NCI-H1048 (cell line): ENCODE measurements around the gene AGPAT4.

Source experiments
- DNase-seq: peaks from one replicate; lab custom pipeline; 2025; lab: John Stamatoyannopoulos, UW

The AGPAT4 gene

GRCh38 chr6:161166176-161166575 lies 107.7 kb downstream of the AGPAT4 start:
- DNase-seq: no peak

- DNase-seq: no peak
Observed at GRCh38 chr6:161164182-161164625, 109.7 kb downstream of the AGPAT4 start.

- DNase-seq: no peak
Observed at GRCh38 chr6:161163466-161164181, 110.2 kb downstream of the AGPAT4 start.

GRCh38 chr6:161162722-161163121 lies 111.1 kb downstream of the AGPAT4 start:
- DNase-seq: no peak

GRCh38 chr6:161161889-161162624 lies 111.8 kb downstream of the AGPAT4 start:
- DNase-seq: no peak

GRCh38 chr6:161161121-161161520 lies 112.7 kb downstream of the AGPAT4 start:
- DNase-seq: no peak

GRCh38 chr6:161154796-161155335 lies 119.0 kb downstream of the AGPAT4 start:
- no peak for DNase-seq

GRCh38 chr6:161153725-161154124 lies 120.1 kb downstream of the AGPAT4 start:
- DNase-seq: no peak

GRCh38 chr6:161152907-161153662 lies 120.8 kb downstream of the AGPAT4 start:
- DNase-seq: no peak

GRCh38 chr6:161152527-161152862 lies 121.4 kb downstream of the AGPAT4 start:
- DNase-seq: no peak

- DNase-seq: no peak
Observed at GRCh38 chr6:161151660-161152526, 122.0 kb downstream of the AGPAT4 start.

- no peak for DNase-seq
Observed at GRCh38 chr6:161151059-161151645, 122.7 kb downstream of the AGPAT4 start.

- DNase-seq: no peak
Observed at GRCh38 chr6:161150566-161150965, 123.3 kb downstream of the AGPAT4 start.

GRCh38 chr6:161150136-161150535 lies 123.7 kb downstream of the AGPAT4 start:
- no peak for DNase-seq

GRCh38 chr6:161143663-161144430 lies 130.0 kb downstream of the AGPAT4 start:
- DNase-seq: no peak

GRCh38 chr6:161142957-161143296 lies 130.9 kb downstream of the AGPAT4 start:
- no peak for DNase-seq

- DNase-seq: no peak
Observed at GRCh38 chr6:161141173-161141572, 132.7 kb downstream of the AGPAT4 start.

GRCh38 chr6:161140554-161140875 lies 133.3 kb downstream of the AGPAT4 start:
- no peak for DNase-seq

- DNase-seq: no peak
Observed at GRCh38 chr6:161139766-161140553, 133.9 kb downstream of the AGPAT4 start.

- DNase-seq: no peak
Observed at GRCh38 chr6:161139304-161139765, 134.5 kb downstream of the AGPAT4 start.
